ENCODE results near the gene AURKB.

- TF ChIP-seq CTCF (IDR thresholded peaks at IDR 0.05 in 2 of 3, conservative IDR thresholded peaks at IDR 0.05 in 1 of 3; ENCODE audit: borderline replicate concordance in 1 of 3, insufficient read depth in 1 of 3, low read depth in 2 of 3, low read length in 2 of 3) (peak in 1 of 3 experiments; percentile 35; a peak in 1 of 6 replicates), POLR2A (IDR thresholded peaks at IDR 0.05; ENCODE audit: borderline replicate concordance, extremely low read depth, insufficient read depth, insufficient read length) (no peak), REST (IDR thresholded peaks at IDR 0.05; ENCODE audit: low read depth) (no peak), MAX (IDR thresholded peaks at IDR 0.05) (peak; percentile 10; the same call in 1 of the 2 replicates), ZFX (IDR thresholded peaks at IDR 0.05) (no peak), YY1 (IDR thresholded peaks at IDR 0.05; ENCODE audit: extremely low read depth, insufficient replicate concordance, low read depth, low read length) (no peak), EZH2 (IDR thresholded peaks at IDR 0.05) (no peak), TCF7L2 (IDR thresholded peaks at IDR 0.05; ENCODE audit: borderline replicate concordance, extremely low read depth, insufficient read depth, insufficient read length) (no peak), POLR2AphosphoS5 (IDR thresholded peaks at IDR 0.05; ENCODE audit: low read depth, low read length) (0 out of 2 replicates have a peak, but pooled peaks have one; percentile 11), RAD21 (IDR thresholded peaks at IDR 0.05; ENCODE audit: low read depth) (no peak; the same call in 1 of the 2 replicates)
Observed at GRCh38 chr17:8186446-8186786, 24.0 kb downstream of the AURKB start.
